AG08396 (cell line): ENCODE results near the gene IKZF2.
A peak's percentile ranks its signal among the peaks of the same experiment; 100 is the strongest.

ENCODE experiments used
- DNase-seq: peaks from one replicate; pipeline ENCODE4 v3.0.0; 2012; ENCODE audit warnings: low spot score, mixed read lengths

Gene IKZF2

DNA sequence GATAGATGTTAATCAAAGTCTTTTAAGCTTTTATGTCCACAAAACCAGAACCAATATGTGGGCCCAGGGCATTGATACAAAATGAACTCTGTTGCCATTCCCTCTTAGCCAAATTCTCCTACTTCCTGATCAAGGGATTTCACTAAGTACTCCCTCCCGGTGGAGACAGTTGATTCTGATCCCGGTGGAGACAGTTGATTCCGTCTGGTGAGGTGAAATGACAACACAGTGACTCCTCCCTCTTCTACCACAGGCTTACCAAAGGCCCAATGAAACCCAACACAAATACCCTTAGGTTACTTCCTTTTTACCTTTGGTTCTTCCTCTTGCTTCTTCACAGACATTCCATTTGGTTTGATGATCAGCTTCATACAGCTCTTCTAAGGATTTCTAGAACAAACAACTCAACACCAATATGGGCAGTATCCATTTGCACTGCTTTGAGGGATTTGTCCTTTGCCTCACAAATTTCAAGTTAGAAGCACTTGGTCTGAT lies 153.8 kb downstream of the IKZF2 start:
- DNase-seq, result no peak

DNA sequence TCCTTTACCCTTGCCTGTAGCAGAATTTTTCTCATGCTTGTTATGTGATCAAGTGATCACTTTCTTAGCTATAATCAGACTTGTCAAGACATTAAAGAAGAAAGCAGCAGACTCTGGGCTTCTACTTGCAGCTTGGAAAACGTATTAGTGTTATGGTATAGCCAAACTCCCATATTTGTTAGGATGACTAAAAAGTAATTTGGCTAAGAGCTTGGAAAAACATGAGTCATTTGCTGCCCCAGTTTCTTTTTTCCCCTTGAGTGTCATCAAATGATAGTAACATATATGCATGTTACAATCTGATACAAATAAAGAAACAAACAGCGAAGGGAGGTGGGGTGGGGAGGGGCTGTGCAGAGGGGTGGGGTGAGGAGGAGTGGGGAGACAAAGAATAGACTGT lies 155.5 kb downstream of the IKZF2 start:
- no peak for DNase-seq

DNA sequence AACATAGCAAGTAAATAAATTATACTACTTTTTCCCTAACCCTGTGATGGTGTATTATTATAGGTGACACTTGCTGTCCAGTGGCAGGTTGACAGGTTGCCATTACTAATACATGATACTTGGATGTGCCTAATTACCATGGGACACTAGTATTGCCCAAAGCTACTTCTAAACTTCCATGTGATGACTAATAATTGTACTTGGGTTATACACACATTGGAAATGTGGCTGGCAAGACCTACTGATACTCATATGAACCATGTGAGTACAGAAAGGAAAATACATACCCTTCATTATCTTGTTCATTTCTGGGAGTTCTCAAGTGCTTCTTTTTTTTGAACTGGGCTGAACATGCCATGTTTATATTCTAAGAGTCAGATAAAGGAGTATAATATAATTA lies 156.4 kb downstream of the IKZF2 start:
- DNase-seq, result no peak

DNA sequence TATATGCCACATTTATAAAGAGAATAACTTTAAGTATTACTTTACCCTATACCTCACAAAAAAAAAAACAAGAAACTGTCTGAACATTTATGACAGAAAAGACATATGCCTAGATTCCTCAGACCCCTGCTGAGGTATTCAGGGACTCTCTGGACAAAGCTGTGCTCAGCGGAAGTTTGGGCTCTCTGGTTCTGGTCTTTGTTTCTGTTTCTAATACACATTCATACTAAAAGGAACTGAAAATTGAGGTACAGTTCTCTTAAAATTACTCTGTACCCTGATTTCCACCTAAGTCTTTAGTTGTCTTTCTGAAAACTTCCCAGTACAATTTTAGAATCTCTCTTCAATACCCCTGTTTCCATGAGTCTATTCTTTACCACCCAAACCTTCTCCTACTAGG lies 160.3 kb downstream of the IKZF2 start:
- no peak for DNase-seq

DNA sequence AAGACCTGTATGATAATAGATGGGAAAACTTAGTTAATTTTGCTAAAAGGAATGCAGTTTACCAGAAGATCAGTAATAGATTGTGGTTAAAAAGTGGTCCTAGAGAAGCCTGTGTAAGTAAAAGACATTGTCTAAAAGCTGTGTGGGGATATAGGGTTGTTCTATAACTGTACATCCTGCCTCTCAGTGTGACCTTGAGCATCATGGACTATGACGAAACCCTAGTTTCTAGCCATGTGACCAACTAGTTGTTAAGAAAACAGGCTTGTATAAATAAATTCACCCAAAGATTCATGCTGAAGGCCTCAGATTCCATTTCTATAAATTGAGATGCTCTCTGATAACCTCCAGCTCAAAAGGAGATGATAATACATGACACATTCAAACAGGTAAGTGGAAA lies 160.7 kb downstream of the IKZF2 start:
- no peak for DNase-seq

DNA sequence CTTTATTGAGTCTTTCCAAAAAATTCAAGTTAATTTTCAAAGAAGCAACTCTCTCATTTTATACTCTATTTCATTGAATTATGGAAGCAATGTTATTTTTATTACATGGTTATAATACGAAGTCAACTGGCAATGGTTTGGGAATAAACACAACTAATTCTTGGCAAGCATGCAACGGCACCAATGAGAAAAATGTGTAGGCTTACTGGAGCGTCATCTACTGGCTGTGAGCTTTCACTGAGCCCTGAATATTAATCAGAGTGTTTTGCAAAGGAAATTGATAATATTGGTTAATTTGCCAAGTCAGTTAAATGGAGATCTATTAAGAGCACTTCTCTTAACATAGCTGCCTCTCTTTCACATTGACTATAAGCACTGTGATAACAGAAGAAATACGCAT lies 163.9 kb downstream of the IKZF2 start:
- DNase-seq, result no peak

DNA sequence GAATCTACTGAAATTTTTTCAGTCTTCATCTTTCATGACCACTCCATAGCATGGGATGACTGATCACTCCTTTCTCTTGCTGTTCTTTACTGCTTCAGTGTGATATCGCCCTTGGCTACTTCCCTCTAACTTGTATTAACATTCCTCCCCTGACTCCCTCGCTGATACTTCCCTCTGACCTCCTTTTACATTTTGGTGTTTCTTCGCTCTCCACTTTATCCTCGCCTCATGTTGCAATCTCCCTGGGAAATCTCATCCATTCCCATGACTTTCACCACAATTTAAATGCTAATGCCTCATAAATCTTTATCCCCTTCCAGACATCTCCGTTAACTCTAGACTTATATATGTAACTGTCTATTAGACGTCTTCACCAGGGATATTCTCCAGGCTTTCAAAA lies 167.3 kb downstream of the IKZF2 start:
- no peak for DNase-seq

DNA sequence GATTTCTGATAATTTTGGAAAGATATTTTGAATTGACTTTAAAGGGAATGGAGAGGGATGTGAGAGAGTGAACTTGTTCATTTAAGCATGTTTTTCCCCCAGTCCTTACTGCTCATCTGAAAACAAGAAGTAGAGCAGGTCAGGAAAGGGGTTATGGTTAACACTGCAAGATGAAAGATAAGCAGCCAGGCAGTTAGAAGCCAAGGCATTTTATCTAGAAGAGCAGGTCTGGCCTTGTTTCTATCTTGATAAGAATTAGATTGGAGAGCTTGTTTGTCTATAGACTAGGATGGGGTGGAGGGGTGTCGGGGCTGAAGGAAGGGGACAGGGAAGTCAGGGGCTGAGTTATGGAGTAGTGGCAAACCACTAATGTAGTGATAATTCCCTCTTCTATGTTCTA lies 171.6 kb downstream of the IKZF2 start:
- no peak for DNase-seq

DNA sequence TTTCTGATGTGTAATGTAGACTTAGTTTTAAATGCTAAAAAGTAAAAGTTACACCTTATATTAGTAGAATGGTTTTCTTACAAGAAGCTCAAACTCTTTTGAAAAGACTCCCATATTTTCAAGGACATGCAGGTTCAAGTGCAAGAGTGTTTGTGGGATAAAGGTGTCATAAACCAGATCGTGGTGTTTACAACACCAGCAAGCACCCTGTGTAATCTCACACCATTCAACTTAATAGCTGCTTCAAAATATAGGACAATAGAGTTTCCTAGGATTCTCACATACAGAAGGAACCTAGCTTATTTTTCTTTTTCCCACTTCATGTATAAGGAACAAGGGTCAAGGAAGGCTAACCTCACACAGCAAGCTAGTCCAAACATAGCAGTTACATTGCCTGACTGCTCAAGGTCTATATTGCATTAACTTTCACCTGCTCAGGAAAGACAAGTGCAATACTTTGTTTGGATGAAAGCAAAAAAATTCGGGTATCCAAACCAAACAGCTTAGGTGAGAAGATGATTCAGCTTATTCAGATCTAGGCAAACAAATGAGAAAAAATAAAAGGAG lies 172.3 kb downstream of the IKZF2 start:
- no peak for DNase-seq

DNA sequence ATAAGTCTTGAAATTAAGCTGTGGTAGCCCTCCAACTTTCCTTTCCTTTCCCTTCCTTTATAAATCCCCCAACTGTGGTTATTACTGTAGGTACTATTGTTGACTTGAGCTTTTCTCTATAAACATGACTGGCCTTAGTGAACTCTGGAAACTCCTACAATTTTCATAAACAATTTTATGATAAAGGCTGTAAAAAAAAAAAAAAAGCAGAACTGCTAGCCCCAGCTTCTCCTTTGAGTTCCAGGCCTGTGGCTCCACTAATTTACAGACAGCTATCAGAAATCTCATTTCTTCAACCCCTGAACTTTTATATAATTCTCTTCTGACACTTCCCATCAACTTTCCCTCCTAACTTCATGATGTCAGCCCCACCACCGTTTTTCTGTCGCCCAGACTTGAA lies 174.3 kb downstream of the IKZF2 start:
- no peak for DNase-seq

DNA sequence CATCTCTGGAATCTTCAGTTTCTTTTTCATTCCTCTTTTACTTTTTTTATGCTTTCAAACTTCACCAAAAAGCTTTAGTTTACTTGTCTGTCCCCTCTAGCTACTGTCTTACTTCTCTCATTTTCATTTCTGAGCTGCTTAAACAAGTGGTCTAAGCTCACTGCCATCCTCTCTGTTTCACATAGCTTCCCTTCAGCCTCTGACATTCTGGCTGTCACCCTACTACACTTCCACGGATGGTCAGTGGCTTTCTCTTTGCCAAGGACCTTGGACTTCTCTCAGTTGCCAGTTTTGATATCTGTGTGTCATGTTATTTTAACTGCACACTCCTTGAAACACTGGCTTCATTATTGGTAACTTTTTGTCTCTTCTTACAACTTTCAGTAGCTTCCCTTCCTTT lies 176.1 kb downstream of the IKZF2 start:
- DNase-seq, result no peak

DNA sequence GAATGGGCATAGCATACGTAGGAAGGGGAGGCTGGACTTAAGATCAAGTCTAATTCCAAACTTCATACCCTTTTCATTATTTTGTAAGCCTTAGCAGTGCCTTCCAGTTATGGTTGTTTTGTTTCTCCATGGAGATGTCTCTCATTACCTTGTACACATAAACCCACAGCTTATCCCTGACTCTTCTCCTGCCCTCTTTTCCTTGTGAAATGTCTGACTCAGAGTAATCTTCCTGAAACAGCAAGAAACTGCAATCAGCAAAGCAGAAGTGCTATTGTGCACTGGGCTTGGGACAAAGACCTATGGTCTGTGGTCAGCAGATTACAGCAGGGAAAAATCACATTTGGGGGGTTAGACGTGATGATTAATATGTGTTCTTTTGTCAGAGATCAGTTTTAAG lies 176.7 kb downstream of the IKZF2 start:
- DNase-seq, result peak; percentile 29

DNA sequence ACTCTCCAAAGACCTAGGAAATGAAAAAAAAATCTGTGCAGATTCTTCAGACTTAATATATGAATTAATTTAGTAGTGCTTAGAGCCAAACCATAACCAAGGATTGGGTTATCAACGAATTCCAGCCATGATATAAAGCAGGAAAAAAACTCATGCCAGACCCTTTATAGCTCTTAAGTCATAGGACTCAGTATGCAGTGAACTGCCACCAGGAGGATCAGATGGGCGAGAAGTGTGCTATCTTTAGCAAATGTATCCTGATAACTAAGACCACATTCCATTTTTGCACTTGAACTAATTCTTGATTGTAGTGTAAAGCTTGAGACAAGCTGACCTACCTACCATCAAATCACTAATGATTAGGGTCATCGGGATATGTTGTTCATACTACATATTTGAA lies 178.1 kb downstream of the IKZF2 start:
- no peak for DNase-seq

DNA sequence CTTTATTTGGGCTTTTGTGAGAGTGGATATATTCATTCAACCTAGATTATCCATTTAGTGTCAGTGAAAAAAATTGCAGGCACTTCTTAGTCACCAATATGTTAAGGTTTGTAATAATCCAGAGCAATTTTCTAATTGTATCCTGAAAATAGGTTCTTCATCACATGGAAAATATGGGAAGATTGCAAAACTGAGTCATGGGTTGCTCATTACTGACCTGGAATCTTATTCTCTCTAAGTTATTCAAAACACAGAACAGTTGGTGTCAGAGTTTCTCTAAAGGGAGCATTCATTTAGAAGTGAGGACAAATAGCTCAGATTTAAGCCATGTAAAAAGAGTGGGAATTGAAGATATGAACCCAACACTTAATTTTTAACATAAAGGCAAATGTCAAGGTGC lies 181.3 kb downstream of the IKZF2 start:
- peak; percentile 14 for DNase-seq

DNA sequence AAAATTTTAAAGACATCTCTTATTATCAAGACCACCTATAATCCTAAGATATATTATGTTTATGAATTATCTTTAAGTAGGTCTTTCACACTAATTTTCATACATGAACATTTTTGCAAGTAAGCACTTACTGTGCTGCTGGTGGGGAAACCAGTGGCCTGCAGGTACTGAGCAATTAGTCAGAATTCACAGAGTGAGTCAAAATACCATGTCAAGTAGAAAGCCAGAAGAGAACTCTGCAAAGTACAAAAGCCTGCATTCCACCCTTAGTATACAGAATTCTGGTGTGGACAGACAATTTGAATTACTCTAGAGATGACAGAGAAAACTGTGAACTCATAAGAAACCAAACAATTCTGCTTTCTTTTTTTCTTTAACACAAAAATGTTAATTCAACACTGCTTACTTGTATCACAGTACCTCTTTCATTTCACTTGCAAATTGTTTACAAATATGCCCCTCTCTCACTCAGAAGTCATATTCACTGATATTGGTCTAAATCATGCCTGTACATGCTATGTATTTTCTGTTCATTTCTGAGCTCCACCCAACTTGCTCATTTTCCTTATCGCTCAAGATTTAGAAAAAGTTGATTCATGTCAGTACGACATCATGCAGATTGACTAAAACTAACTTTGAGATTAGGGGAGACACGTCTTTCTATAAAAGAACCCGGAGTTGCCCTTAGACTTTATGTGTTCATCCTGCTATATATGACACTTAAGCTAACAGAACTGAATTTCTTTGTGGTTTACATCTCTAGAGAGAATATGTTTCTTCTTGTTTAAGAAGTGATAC lies 182.9 kb downstream of the IKZF2 start:
- DNase-seq, result no peak

DNA sequence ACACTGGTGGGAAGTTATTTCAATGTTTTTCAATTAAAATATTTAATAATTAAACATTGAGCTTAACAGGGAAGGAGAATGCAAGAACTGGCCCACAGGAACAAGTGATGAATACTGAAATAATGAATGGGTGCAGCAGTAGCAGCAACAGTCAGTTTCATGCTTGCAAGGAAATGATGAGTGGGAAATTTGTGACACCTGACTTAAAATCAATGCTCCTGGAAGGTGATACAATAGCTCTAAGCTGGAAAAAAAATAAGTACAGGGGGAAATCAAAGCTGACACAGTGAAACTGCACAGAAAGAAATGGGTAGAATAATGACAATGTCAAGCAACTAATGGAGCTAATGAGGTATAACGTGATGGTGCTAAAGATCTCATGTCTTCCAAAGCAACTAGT lies 184.5 kb downstream of the IKZF2 start:
- DNase-seq, result no peak

DNA sequence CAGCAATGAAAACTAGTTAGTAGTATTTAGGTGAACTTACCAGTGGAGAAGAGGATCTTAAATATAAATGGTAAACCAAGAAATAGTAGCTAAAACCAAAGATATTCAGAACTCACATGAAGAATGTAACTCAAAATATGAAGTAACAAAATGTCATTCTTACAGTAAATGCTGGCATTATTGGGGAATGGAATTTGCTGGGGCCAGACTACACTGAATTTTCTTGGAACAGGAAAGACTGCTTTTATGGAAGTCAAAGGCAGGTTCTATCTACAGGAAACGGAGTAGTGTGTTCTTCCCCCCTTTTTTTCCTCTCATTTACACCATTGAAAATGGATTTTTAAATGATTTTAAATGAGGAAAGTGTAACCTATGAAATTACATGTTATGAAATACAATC lies 188.7 kb downstream of the IKZF2 start:
- DNase-seq, result no peak

DNA sequence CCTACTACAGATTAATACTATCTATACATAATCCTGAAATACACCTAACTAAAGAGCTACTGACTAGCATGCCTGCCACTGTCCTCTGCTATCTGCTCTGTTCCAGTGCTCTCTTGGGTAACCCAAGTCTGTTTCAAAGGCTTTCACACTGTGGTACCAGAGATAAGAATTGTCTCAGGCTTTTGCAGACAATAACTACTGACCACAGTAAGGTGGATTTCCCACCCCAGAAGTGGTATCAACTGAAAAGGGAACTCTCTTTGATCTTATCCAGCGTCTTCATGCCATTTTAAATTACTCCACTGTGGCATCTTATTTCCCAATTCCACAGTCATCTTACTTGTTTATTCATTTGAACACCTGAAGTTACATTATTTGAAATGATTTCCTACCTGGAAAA lies 190.2 kb downstream of the IKZF2 start:
- no peak for DNase-seq

DNA sequence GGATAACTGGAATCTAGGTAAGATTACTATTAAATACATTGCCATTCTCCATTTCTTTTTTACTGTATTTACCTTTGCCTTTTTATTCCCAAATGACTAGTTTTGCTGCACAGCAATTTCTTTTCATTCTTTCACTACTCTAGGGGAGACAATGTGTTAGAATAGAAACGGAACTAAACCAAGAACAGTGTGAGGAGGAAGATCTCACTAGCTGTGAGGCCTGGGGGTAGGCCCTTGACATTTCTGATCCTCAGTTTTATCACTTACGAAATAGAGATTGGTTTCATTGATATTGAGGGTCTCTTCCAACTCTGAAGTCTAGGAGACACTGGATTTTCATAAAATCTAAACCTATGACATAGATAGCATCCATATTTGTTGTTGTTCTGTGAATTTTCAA lies 191.1 kb downstream of the IKZF2 start:
- DNase-seq, result no peak

DNA sequence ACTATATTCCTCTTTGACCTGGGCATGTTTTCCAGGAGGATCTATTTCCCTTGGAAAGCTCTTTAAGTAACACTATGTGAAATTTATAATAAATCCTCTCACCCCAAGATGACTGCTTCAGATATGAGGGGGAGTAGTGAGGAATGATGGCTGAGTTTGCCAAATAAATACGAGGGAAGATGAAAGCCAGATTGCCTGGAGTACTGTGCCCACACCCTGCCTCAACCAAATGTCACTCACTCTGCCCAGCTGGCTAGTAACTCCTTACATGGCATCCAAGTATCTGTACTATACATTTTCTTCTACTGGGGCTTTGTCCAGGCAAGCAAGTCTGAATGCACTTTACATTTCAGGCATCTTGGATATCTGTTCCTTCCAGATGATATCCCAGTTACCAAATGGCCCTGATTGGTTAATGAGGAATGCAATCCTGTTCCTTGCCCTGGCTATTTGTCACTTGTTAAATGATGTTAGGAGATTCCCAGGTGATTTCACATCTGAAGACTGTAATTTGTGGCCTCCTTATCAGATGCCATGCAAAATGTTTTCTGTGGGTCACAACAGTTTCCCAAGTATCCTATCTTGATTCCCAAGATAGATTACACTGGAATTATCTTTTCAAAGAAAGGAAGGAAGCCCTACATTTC lies 191.8 kb downstream of the IKZF2 start:
- no peak for DNase-seq

DNA sequence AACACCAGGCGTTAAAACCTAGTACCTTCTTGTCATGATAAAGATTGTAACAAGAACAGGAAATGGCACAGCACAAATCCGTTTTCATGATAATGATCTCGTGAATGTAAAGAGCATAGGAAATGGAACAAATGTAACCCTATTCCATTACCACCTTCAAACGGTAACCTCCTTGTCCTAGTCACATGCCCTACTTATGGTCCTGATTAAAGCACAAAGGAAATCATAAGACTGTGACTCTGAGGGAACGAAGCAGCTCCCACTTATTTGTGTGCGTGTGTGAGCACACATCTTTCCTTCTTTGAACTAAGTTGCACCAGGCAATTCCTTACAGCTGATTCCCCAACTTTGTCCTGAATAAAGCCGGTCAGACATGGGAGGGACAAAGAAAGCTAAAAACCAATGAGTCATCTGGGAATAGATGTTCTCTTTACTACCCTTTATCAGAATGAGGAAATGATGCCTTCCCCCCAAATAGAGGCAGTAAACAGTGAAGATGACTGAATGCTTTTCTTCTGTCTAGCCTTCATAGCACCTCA lies 192.6 kb downstream of the IKZF2 start:
- no peak for DNase-seq

DNA sequence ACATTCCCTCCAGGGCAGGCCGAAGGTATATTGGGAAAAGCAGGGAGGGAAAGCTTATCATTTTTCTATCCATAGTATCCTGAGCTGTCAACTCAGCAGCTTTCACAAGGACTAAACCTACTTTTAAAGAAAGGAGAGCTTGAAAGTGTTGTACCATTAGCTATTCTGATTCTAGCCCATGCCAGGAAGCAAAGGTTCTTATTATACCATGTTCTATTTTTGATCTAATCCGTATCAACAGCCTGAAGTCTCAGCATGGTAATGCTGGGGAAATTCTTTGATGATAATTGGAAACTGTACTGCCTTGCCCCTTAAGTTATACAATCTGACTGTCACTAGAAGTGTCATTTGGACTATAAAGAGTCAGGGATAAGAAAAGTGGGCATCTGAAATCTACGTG lies 193.3 kb downstream of the IKZF2 start:
- DNase-seq, result no peak

DNA sequence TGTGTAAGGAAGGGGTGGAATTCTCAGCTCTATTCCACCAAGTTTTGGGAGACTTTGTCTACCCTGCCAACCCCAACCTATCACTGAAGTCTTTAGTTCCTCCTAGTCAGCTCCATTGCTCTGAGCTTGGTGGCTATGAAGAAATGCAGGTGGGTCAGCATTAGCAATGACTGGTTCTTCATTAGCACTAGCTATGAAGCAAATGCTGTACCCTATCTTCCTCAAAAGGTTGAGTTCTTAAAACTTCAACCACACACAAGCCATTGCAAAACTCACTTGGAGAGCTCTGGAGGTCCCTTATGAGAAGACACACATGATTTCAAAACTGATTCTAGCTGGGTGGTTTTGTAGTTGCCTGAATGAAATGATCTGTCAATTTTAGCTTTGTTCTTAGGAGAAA lies 193.8 kb downstream of the IKZF2 start:
- no peak for DNase-seq
